DND-41 (cell line): ENCODE measurements around the gene KMT5B.

Source experiments
- CTCF ChIP-seq: IDR thresholded peaks from 2 replicates; pipeline ENCODE4 v1.5.1; 2012; ENCODE audit warnings: borderline replicate concordance, low read length, moderate library complexity, mild to moderate bottlenecking; ENCODE audit not compliant: poor library complexity, severe bottlenecking; ENCODE audit errors: extremely low read depth
- EZH2 ChIP-seq: IDR thresholded peaks from 3 replicates; pipeline ENCODE4 v1.6.1; 2012; ENCODE audit warnings: borderline replicate concordance, low read depth, mild to moderate bottlenecking, moderate library complexity, low read length, inconsistent platforms; ENCODE audit not compliant: severe bottlenecking

- TF ChIP-seq CTCF (no peak), EZH2 (no peak)
These were observed 87.9 kb downstream of the KMT5B start for GRCh38 chr11:68125164-68125563.
